ENCODE measurements around the gene DROSHA.
A peak's percentile ranks its signal among the peaks of the same experiment; 100 is the strongest.

DROSHA gene

GRCh38 chr5:31534527-31535046, 2.7 kb upstream of the DROSHA start:
- Histone ChIP-seq H3K27ac (ENCODE audit: low read length, poor library complexity, severe bottlenecking) (no peak overlapping the region), H3K14ac (ENCODE audit: low read length in 2 of 2) (no peak overlapping the region), H2BK12ac (ENCODE audit: low read length in 2 of 2) (no peak overlapping the region), H3K79me1 (replicated peaks; ENCODE audit: low read length, poor library complexity, severe bottlenecking) (peaks cover 20% of the 10 kb centered on the region), H2AFZ (ENCODE audit: low read depth, low read length) (no peak overlapping the region), H3K27me3 (ENCODE audit: control insufficient read depth in 1 of 2, insufficient read depth in 1 of 2, low read length in 2 of 2) (no peaks in the 10 kb centered on the region), H3K4me3 (ENCODE audit: insufficient read depth in 1 of 2, low read depth in 1 of 2, low read length in 2 of 2) (no peak overlapping the region), H3K4me2 (ENCODE audit: low read length, poor library complexity, severe bottlenecking) (no peak overlapping the region), H2AK5ac (ENCODE audit: low read length, severe bottlenecking) (no peak overlapping the region), H2BK120ac (ENCODE audit: low read depth, low read length) (no peak overlapping the region), H3K18ac (ENCODE audit: low read depth in 1 of 2, low read length in 2 of 2) (no peak overlapping the region), H3K4me1 (ENCODE audit: control insufficient read depth, insufficient read depth, low read depth, low read length) (peaks cover 12% of the 10 kb centered on the region), H3K9ac (ENCODE audit: low read length) (peak overlapping the region; percentile 95), H3K23ac (ENCODE audit: low read length in 2 of 2) (no peak overlapping the region), H2BK15ac (ENCODE audit: low read depth, poor library complexity, severe bottlenecking) (no peak overlapping the region), H2BK5ac (ENCODE audit: low read depth, low read length, poor library complexity, severe bottlenecking) (no peak overlapping the region), H3K9me3 (ENCODE audit: control insufficient read depth, low read length) (no peaks in the 10 kb centered on the region), H3K36me3 (ENCODE audit: control insufficient read depth in 1 of 2, insufficient read depth in 2 of 2, low read depth in 1 of 2, low read length in 2 of 2) (peaks cover 3 to 59% of the 10 kb centered on the region in 2 experiments), H4K8ac (ENCODE audit: low read length) (no peak overlapping the region), H3K4ac (ENCODE audit: low read depth in 1 of 2, low read length in 2 of 2) (no peak overlapping the region), H4K91ac (ENCODE audit: low read length) (no peak overlapping the region)
- DNase-seq, result no peak
- WGBS, result 100% methylated on average over 1 of the region's 1 CpG

- Histone ChIP-seq H4K8ac (ENCODE audit: low read length) (peak overlapping the region; percentile 5), H2BK5ac (ENCODE audit: low read depth, low read length, poor library complexity, severe bottlenecking) (no peak overlapping the region), H2AK5ac (ENCODE audit: low read length, severe bottlenecking) (no peak overlapping the region), H3K4me1 (ENCODE audit: control insufficient read depth, insufficient read depth, low read depth, low read length) (peaks cover 10% of the 10 kb centered on the region), H3K23ac (ENCODE audit: low read length in 2 of 2) (peak overlapping the region in 1 of 2 experiments; percentile 70), H3K9me3 (ENCODE audit: control insufficient read depth, low read length) (no peaks in the 10 kb centered on the region), H3K14ac (ENCODE audit: low read length in 2 of 2) (no peak overlapping the region), H3K18ac (ENCODE audit: low read depth in 1 of 2, low read length in 2 of 2) (peak overlapping the region in 1 of 2 experiments; percentile 18), H3K27me3 (ENCODE audit: control insufficient read depth in 1 of 2, insufficient read depth in 1 of 2, low read length in 2 of 2) (no peaks in the 10 kb centered on the region), H2AFZ (ENCODE audit: low read depth, low read length) (peak overlapping the region; percentile 93), H4K91ac (ENCODE audit: low read length) (no peak overlapping the region), H2BK120ac (ENCODE audit: low read depth, low read length) (no peak overlapping the region), H3K4me2 (ENCODE audit: low read length, poor library complexity, severe bottlenecking) (peak overlapping the region; percentile 85), H3K9ac (ENCODE audit: low read length) (peak overlapping the region; percentile 95), H2BK15ac (ENCODE audit: low read depth, poor library complexity, severe bottlenecking) (no peak overlapping the region), H3K4me3 (ENCODE audit: insufficient read depth in 1 of 2, low read depth in 1 of 2, low read length in 2 of 2) (peak overlapping the region; percentile 63 to 99), H2BK12ac (ENCODE audit: low read length in 2 of 2) (no peak overlapping the region), H3K36me3 (ENCODE audit: control insufficient read depth in 1 of 2, insufficient read depth in 2 of 2, low read depth in 1 of 2, low read length in 2 of 2) (peaks cover 23 to 54% of the 10 kb centered on the region in 2 experiments), H3K27ac (ENCODE audit: low read length, poor library complexity, severe bottlenecking) (peak overlapping the region; percentile 51), H3K79me1 (replicated peaks; ENCODE audit: low read length, poor library complexity, severe bottlenecking) (peaks cover 37% of the 10 kb centered on the region), H3K4ac (ENCODE audit: low read depth in 1 of 2, low read length in 2 of 2) (peak overlapping the region in 1 of 2 experiments; percentile 73)
- WGBS, result 0% methylated on average over 12 of the region's 13 CpGs
- DNase-seq, result peak; percentile 47
Measured at GRCh38 chr5:31531543-31531887, 378 bp downstream of the DROSHA start.

GRCh38 chr5:31530541-31531265, 1.2 kb downstream of the DROSHA start:
- H2BK5ac ChIP-seq (ENCODE audit: low read depth, low read length, poor library complexity, severe bottlenecking), result no peak overlapping the region
- DNase-seq, result no peak

GRCh38 chr5:31523041-31523440, 8.9 kb downstream of the DROSHA start:
- Histone ChIP-seq H4K8ac (ENCODE audit: low read length) (no peak overlapping the region), H3K79me1 (replicated peaks; ENCODE audit: low read length, poor library complexity, severe bottlenecking) (peaks cover 28% of the 10 kb centered on the region), H3K27ac (ENCODE audit: low read length, poor library complexity, severe bottlenecking) (no peak overlapping the region), H3K27me3 (ENCODE audit: control insufficient read depth in 1 of 2, insufficient read depth in 1 of 2, low read length in 2 of 2) (no peaks in the 10 kb centered on the region), H4K91ac (ENCODE audit: low read length) (no peak overlapping the region), H3K4me3 (ENCODE audit: insufficient read depth in 1 of 2, low read depth in 1 of 2, low read length in 2 of 2) (no peak overlapping the region), H3K4ac (ENCODE audit: low read depth in 1 of 2, low read length in 2 of 2) (no peak overlapping the region), H2BK15ac (ENCODE audit: low read depth, poor library complexity, severe bottlenecking) (no peak overlapping the region), H3K9me3 (ENCODE audit: control insufficient read depth, low read length) (no peaks in the 10 kb centered on the region), H3K23ac (ENCODE audit: low read length in 2 of 2) (no peak overlapping the region), H2BK12ac (ENCODE audit: low read length in 2 of 2) (no peak overlapping the region), H3K4me1 (ENCODE audit: control insufficient read depth, insufficient read depth, low read depth, low read length) (no peaks in the 10 kb centered on the region), H3K9ac (ENCODE audit: low read length) (no peak overlapping the region), H2BK120ac (ENCODE audit: low read depth, low read length) (no peak overlapping the region), H3K18ac (ENCODE audit: low read depth in 1 of 2, low read length in 2 of 2) (no peak overlapping the region), H3K4me2 (ENCODE audit: low read length, poor library complexity, severe bottlenecking) (no peak overlapping the region), H2AFZ (ENCODE audit: low read depth, low read length) (no peak overlapping the region), H2AK5ac (ENCODE audit: low read length, severe bottlenecking) (no peak overlapping the region), H2BK5ac (ENCODE audit: low read depth, low read length, poor library complexity, severe bottlenecking) (no peak overlapping the region), H3K36me3 (ENCODE audit: control insufficient read depth in 1 of 2, insufficient read depth in 2 of 2, low read depth in 1 of 2, low read length in 2 of 2) (peaks cover 22 to 93% of the 10 kb centered on the region in 2 experiments), H3K14ac (ENCODE audit: low read length in 2 of 2) (no peak overlapping the region)
- 97% methylated on average over 2 of the region's 4 CpGs for WGBS
- DNase-seq, result no peak

More at GRCh38 chr5:31530541-31531265, 1.2 kb downstream of the DROSHA start:
- Histone ChIP-seq H3K14ac (ENCODE audit: low read length in 2 of 2) (no peak overlapping the region), H3K79me1 (replicated peaks; ENCODE audit: low read length, poor library complexity, severe bottlenecking) (peaks cover 36% of the 10 kb centered on the region), H3K36me3 (ENCODE audit: control insufficient read depth in 1 of 2, insufficient read depth in 2 of 2, low read depth in 1 of 2, low read length in 2 of 2) (peaks cover 28 to 54% of the 10 kb centered on the region in 2 experiments), H3K4me3 (ENCODE audit: insufficient read depth in 1 of 2, low read depth in 1 of 2, low read length in 2 of 2) (peak overlapping the region in 1 of 2 experiments; percentile 99), H2BK120ac (ENCODE audit: low read depth, low read length) (no peak overlapping the region), H3K4ac (ENCODE audit: low read depth in 1 of 2, low read length in 2 of 2) (no peak overlapping the region), H3K27ac (ENCODE audit: low read length, poor library complexity, severe bottlenecking) (no peak overlapping the region), H3K4me1 (ENCODE audit: control insufficient read depth, insufficient read depth, low read depth, low read length) (peaks cover 10% of the 10 kb centered on the region), H3K9me3 (ENCODE audit: control insufficient read depth, low read length) (no peaks in the 10 kb centered on the region), H2AFZ (ENCODE audit: low read depth, low read length) (no peak overlapping the region), H4K8ac (ENCODE audit: low read length) (no peak overlapping the region), H2BK15ac (ENCODE audit: low read depth, poor library complexity, severe bottlenecking) (no peak overlapping the region), H3K4me2 (ENCODE audit: low read length, poor library complexity, severe bottlenecking) (peak overlapping the region; percentile 85), H2AK5ac (ENCODE audit: low read length, severe bottlenecking) (no peak overlapping the region), H3K27me3 (ENCODE audit: control insufficient read depth in 1 of 2, insufficient read depth in 1 of 2, low read length in 2 of 2) (no peaks in the 10 kb centered on the region), H3K18ac (ENCODE audit: low read depth in 1 of 2, low read length in 2 of 2) (no peak overlapping the region), H3K23ac (ENCODE audit: low read length in 2 of 2) (no peak overlapping the region), H2BK12ac (ENCODE audit: low read length in 2 of 2) (no peak overlapping the region), H3K9ac (ENCODE audit: low read length) (peak overlapping the region; percentile 95), H4K91ac (ENCODE audit: low read length) (no peak overlapping the region)
- 85% methylated on average over 8 of the region's 9 CpGs for WGBS

Measured in mesenchymal stem cell (in vitro differentiated cells and primary cell).